HG03521 (cell line): ENCODE results near the gene MASP2.
"Not testable (repeated sequence)": the region's sequence is repeated elsewhere in the genome, so short reads cannot be mapped to it uniquely, and the experiment has no call there.

Source experiments
- ATAC-seq: cut with Tn5 transposase; IDR thresholded peaks from one replicate; pipeline ENCODE4 v1.9.1; 2021; ENCODE audit warnings: mild to moderate bottlenecking, moderate library complexity; ENCODE audit not compliant: unreplicated experiment

Gene MASP2

DNA sequence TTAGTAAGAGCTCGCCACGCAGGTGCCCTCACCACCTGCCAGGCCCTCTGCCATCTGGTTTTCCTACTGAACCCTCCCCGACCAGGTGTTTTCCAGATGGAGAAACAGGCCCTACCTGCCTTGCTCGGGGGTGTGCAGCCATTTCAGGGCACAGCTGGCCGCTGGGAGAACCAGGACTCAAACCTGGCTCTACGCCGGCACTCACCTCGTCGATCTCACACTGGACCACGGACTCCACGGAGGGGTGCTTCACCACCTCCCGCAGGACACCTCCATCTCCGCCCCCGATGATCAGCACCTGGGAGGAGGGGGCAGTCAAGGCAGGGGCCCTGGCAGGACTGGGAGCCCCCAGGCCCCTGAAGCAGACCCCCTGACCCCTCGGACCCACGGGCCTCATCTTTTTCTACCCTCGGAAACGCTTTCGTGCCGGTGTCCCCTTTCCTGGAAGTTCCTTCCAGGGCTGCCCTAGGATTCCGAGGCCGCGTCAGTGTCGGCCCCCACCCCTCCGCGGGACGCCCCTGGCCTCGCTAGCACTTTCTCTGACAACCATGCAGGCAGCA is 11.6 kb upstream of the MASP2 start:
- ATAC-seq, result no peak

DNA sequence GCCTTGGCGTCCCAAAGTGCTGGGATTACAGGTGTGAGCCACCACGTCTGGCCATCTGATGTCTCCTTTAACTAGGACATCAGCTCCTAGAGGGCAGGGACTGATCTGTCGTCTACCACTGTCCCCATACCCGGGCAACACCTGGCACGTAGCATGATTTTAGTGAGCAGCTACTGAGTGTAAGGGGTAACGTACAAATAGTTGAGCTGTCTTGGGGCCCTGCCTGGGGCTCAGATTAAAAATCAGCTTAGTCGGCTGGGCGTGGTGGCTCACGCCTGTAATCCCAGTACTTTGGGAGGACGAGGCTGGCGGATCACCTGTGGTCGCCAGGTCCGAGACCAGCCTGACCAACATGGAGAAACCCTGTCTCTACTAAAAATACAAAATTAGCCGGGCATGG is 11.0 kb upstream of the MASP2 start:
- ATAC-seq, result no peak

DNA sequence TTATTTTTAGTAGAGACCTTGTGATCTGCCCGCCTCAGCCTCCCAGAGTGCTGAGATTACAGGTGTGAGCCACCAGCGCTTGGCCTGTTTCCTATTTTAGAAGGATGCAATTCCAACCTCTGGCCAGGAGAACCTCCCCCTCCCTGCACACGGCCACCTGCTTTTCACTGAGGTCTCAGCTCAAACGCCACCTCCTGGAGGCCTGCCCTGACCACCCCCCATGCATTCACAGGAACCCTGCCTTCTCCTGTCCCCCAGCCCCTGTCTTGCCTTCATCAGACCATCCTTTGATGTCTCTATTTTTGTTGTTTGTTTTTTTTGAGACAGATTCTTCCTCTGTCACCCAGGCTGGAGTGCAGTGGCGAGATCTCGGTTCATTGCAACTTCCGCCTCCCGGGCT is 10.4 kb upstream of the MASP2 start:
- no peak for ATAC-seq

DNA sequence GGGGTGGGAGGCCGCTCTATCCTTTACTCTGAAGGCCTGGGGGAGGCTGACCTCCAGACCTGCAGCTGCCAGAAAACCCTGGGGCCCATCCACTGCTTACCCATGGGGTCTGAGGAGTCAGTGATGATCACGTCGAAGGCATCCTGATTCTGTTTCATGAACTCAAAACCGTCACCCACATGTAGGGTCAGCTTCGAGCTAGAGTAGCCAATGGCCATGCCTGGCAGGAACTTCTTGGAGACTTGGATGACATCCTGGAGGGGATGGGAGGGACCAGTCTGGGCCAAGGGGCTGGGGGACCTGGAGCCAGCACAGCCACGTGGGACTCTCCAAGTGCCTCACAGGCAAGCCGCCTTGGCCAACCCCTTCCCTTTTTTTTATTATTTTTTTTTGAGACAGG is 9.5 kb upstream of the MASP2 start:
- no peak for ATAC-seq

DNA sequence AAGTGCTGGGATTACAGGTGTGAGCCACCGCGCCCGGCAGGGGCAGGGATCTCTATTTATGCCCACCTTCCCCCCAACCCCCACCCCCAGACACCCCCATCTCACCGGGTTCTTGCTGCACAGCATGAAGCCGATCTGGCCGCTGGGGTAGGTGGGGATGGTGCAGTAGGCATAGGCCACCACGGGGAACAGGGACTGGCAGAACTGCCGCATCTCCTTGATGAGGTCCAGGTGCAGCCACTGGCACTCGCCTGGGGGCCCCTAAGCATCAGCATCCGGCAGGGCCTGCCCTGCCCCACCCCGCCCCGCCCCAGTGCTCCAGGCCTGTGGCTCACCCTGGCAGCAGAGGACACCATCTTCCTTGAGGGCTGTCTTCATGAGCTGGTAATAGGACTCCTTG is 8.6 kb upstream of the MASP2 start:
- no peak for ATAC-seq

DNA sequence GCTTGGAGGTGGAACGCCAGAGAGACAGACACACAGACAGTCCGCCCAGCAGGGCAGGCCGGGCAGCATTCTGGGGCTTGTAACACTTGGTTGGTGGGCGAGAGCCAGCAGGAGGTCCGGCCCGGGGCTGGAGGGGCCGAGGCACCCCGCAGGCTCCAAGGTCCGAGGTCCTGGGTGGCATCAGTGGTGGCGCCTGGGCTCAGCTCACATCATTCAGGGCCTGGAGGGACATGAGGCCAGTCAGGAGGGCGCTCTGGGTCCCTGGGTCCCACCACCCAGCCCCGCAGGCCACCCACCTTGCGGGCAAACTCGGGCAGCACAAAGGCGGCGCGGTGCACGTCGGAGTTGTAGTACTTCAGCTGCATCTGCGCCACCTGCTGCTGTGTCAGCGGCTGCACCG is 7.6 kb upstream of the MASP2 start:
- no peak for ATAC-seq

DNA sequence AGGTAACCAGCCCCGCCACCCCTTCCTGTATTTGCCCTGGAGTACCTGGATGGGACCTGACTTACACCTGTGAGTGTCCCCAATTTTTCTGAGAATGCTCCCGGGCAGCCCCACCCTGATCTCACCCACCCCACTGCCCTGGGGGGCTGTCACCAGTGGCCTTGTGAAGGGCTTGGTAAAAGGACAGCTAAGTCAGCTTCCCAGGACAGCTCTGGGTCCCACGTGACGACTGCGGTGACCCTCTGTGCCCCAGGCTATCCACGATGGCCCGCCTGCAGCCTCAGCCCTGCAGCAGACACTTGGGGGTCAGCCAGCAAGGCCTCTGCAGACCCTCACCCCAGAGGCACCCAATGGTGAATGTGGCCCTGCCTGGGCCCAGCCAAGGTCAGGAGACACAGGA is 7.1 kb upstream of the MASP2 start:
- no peak for ATAC-seq

DNA sequence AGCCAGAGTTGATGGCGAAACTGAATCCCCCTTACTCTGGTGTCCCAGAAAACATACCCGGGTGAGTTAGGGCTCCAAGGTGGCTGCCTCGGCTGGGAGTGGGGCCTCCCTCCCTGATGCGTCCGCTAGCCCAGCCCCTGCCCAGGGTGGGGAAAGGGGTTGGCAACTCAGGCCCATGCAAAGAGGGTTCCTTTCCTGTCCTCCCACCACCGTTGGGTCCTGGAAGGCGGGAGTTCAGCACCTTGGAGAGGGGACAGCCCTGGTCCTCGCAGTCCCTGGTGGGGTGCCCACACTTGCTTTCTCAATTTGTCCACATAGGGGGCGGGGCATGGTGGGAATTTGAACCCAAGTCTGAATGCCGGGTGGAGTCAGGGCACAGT is 6.7 kb upstream of the MASP2 start:
- no peak for ATAC-seq

DNA sequence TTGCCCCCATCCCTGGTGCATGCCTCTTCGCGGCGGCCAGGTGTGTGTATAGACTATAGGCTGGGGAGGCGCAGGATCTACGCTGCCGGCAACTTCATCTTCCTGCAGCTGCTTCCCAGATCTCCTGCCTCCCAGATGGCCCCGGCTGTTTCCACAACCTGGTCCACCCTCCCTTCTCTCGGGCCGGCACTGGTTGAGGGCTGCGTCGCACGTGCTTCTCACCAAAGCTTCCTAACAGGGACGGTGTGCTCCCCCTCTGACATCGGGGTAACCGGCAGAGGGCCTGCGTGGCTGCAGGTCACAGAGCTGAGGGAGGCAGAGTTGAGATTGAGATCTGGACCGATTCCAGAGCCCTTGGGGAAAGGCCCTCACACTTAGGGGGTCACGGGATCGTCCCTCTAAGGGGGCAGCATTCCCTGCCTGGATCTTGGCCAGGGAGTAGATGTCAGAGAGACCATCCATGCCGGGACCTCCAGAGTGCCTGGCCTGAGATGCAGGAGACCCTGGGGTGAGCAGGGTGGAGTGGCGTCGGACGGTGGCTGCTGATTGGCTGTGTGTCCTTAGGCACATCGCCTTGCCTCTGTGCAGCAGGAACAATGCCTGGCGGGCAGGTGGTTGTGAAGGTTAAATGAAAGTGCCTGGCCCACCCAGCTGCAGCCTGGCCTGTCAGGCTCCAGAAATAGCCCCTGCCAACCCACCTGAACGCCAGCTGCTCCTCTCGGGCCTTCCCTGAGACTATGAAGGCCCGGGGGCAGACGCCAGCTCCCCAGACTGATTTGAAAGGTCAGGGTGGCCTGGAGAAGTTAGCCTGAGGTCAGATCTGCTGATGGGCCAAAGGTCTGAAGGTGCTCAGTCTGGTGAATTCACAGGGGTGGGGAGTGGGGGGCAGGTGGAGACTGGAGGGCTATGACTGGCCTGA is 6.1 kb upstream of the MASP2 start:
- no peak for ATAC-seq

DNA sequence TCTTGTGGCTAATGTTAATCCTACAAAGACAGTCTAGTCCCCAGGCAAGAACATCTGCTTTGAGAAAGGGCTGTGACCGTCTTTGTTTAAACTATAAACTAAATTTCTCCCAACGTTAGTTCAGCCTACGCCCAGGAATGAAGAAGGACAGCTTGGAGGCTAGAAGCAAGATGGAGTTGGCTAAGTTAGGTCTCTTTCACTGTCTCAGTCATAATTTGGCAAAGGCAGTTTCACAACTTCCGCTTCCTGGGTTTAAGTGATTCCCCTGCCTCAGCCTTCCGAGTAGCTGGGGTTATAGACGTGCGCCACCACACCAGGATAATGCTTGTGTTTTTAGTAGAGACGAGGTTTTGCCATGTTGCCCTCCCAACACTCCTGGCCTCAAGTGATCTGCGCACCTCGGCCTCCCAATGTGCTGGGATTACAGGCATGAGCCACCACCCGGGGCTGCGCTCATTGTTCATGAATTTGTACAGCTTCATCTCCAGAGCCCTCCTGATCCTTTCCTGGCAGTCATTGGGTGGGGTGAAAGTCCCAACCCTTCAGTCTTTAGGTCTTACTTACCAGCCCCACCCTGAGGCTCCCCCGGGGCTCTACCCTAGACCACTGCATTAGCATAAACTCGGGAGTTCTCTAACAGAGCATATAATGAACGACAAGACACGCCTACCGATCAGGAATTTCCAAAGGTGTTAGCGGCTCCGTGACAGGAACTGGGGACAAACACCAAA is 4.9 kb upstream of the MASP2 start:
- no peak for ATAC-seq

DNA sequence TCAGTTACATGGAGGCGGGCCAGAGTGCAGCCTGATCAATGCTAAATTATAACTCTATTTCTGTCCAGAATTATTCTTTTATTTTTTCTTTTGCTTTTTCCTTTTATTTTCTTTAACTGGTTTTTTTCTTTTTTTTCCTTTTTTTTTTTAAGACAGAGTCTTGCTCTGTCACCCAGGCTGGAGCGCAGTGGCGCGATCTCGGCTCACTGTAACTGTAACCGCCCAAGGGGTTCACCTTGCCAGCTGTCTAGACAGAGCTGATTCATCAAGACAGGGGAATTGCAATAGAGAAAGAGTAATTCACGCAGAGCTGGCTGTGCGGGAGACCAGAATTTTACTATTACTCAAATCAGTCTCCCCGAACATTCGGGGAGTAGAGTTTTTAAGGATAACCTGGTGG is 4.1 kb upstream of the MASP2 start:
- not testable (repeated sequence) for ATAC-seq

DNA sequence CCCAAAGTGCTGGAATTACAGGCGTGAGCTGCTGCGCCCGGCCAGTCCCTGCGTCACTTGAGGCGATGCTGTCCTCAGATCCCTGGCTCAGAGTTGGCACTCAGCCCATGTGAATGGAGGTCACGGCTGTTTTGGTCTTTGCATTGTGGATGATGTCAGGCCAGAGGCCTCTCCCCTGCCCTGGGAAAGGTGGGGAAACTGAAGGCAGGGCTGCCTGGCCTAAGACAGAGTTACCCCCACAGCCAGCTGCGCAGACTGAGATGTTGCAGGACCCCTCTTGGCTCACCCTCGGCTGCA is 821 bp downstream of the MASP2 start:
- ATAC-seq, result no peak

DNA sequence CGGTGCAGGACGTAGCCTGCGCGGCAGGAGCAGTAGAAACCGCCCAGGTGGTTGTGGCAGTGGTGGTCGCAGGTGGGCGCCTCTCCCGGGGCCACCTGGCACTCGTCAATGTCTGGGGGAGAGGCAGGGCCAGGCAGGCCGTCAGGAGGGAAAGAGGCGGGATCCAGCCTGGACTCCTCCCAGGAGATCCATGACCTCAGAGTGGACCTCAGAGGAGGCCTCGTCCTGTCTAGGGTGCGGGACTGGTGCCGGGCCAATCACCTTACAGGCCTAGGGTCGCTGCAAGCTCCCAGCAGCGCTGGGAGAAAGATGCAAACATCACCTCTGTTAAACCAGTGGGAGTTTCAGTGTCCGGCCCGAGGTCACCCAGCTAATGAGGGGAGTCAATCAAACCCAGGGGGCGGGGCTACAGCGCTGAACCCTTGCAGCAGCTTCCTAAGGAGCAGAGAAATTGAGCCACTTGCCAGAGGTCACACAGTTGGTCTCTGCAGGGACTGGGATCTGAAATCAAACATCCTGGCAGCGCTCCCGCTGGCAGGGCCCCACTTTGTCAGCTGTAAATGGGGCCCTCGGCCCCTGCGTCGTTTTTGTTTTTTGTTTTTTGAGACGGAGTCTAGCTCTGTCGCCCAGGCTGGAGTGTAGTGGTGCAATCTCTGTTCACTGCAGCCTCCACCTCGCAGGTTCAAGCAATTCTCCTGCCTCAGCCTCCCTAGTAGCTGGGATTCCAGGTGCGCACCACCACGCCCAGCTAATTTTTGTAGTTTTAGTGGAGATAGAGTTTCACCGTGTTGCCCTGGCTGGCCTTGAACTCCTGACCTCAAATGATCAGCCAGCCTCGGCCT is 1.4 kb downstream of the MASP2 start:
- no peak for ATAC-seq

DNA sequence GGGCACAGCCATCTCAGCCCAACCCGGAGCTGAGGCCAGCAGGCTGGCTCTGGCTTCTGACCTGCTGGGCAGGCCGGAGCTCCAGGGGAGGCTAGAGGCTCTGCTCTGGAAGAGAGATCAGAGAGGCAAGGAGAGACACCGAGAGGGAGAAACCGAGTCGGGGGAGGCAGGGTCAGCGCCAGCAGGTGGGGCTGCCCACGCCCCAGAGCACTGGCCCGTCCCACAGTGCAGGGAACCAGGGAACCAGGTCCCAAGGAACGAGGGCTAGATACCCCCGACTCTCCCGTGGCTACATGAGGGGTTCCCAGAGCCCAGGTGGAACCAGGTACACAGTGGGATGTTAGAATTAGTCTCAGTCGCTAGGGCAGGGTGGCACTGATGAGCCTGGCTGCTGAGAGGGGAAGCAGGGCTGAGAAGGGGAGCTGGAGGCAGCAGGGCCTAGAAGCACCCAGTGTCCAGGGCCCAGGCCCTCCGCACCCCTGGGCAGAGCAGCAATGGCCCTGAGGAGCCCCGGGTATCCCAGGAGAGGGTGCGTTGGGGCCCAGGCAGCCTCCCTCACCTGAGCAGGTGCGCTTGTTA is 2.1 kb downstream of the MASP2 start:
- ATAC-seq, result no peak

DNA sequence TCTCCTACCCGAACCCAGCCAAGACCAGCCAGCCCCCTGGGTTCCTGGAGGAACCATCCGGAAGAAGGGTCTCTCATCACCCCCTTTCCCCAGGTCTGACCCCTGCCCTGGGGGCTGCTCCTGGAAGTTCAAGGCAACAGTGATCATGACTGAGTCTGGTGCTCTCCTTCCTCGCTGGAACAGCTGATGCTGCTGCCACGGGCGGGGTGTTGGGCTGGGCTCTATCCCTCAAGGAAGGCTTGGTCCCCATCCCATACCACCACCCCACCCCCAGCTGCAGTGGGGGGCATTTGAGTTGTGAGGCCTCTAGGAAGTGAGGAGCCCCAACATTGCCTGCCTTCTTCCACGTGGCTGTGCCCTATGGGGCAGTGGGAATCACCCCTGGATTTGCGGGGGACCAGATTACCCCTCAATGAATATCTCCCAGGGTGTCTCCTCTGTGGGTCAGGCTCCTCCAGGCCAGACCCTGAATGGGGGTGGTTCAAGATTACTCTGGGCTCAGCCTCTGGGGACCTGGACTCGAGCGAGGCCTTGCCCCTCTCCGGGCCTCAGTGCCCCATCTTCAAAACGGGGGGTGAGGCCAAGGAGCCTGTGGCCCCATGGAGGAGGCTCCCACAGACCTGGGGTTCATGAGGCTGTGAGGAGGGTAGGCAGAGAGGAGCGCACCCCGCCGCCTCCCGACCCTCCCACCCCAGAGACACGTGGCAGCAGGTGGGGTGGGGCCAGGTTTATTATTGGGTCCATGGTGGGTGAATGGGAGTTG is 2.8 kb downstream of the MASP2 start:
- ATAC-seq, result no peak

DNA sequence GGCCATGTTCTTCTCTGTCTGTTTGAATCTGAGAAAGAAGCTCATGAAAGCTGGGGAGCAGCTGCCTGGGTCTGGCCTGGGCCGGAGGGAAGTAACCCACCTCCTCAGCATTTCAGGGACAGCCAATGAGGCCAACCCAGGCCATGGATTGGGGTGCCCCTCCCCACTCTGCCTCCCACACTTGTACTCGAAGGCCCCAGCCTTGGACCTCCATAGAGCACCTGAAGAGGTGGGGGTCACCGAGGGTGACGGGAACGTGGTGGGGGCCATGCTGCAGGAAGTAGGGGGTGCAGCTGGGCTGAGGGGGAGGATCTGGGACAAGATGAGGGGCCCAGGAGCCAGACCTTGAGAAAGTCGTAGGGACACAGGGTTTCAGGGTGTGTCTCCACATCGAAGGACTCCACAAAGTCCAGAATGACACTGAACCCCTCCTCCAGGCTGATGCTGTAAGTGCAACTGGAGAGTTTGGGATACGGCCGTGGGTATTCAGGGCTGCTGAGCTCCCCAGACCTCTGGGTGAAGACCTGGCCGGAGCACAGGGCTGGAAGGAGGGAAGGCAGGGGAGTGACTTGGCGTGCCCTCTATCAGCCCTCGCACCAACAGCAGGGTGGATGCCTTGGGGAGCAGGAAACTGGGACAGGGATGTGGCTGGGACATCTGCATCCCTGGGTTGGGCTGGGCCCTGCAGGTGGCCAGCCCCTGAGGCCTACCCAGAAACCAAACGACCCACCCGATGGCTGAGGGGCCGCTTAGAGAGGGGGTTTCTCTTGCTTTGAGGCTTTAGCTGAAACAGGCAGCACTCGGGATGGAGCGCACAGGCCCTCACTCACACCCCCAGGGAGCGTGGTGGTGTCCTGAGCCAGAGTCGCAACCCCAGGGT is 3.8 kb downstream of the MASP2 start:
- ATAC-seq, result no peak

DNA sequence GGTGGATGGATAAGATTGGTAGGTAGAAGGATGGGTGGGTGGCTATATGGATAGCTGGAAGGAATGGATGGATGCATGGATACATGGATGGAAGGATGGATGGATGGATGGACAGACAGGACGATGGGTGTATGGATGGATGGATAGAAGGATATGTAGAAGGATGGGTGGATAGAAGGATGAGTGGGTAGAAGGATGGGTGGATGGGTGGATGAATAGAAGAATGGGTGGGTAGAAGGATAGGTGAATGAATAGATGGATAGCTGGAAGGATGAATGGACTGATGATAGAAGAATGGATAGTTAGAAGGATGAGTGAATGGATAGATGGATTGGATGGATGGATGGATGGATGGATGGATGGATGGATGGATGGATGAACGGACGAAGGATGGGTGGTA is 5.0 kb downstream of the MASP2 start:
- ATAC-seq, result no peak

DNA sequence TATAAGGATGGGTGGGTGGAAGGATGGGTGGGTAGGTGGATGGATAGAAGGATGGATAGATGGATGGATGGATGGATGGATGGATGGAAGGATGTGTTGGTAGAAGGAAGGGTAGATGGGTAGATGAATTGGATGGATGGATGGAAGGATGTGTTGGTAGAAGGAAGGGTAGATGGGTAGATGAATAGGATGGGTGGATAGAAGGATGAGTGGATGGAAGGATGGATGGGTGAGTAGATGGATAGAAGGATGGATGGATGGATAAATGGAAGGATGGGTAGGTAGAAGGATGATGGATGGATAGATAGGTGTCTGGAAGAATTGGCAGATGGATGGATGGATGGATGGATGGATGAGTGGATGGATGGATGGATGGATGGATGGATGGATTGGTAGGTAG is 6.0 kb downstream of the MASP2 start:
- ATAC-seq, result no peak

DNA sequence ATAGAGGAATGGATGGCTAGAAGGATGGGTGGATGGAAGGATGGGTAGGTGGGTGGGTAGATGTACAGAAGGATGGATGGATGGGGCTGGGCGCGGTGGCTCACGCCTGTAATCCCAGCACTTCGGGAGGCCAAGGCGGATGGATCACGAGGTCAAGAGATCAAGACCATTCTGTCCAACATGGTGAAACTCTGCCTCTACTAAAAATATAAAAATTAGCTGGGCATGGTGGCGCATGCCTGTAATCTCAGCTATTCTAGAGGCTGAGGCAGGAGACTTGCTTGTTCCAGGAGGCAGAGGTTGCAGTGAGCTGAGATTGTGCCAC is 7.0 kb downstream of the MASP2 start:
- not testable (repeated sequence) for ATAC-seq
